HL-60 (cell line): ENCODE data around the gene NXPH4.
A peak's percentile ranks its signal among the peaks of the same experiment; 100 is the strongest.

Experiments used
- DNase-seq, 2 experiments: peaks; one replicate each; pipeline ENCODE4 v3.0.0-alpha.2; 2010 to 2020; ENCODE audit warnings: low read depth in 1 of 2, low spot score in 1 of 2
- H3K27ac ChIP-seq: fragments of 250-450 bp; sonication (Bioruptor Pico); replicated peaks from 2 replicates; pipeline ENCODE4 v1.5.1; 2020; ENCODE audit warnings: mild to moderate bottlenecking, moderate library complexity
- H3K27me3 ChIP-seq: fragments of 250-450 bp; sonication (Bioruptor Pico); 2 replicates; pipeline ENCODE4 v1.5.1; 2021; ENCODE audit warnings: mild to moderate bottlenecking, moderate library complexity; ENCODE audit not compliant: insufficient read depth, poor library complexity, severe bottlenecking
- H3K4me3 ChIP-seq: replicated peaks from 2 replicates; pipeline ENCODE4 v1.5.1; 2011; ENCODE audit warnings: mild to moderate bottlenecking, control low read depth, low read length; ENCODE audit not compliant: insufficient read depth
- CTCF ChIP-seq: IDR thresholded peaks from one replicate; pipeline ENCODE4 v1.5.1; 2011; ENCODE audit warnings: low read length, control low read depth, inconsistent platforms; ENCODE audit not compliant: insufficient read depth
- GABPA ChIP-seq: IDR thresholded peaks from 2 replicates; pipeline ENCODE4 v1.6.1; 2012; ENCODE audit warnings: low read depth
- POLR2AphosphoS5 ChIP-seq: IDR thresholded peaks from 2 replicates; pipeline ENCODE4 v1.6.1; 2012; ENCODE audit warnings: low read depth
- REST ChIP-seq: IDR thresholded peaks from 2 replicates; pipeline ENCODE4 v1.6.1; 2012; ENCODE audit warnings: low read depth; ENCODE audit not compliant: insufficient replicate concordance
- SPI1 ChIP-seq: IDR thresholded peaks from 2 replicates; pipeline ENCODE4 v1.6.1; 2012; ENCODE audit warnings: low read depth, mild to moderate bottlenecking, borderline replicate concordance

NXPH4 gene

GRCh38 chr12:57195186-57195585 is 21.4 kb upstream of the NXPH4 start:
- peaks cover 14% of the 10 kb centered on the region for H3K27me3 ChIP-seq

GRCh38 chr12:57195611-57196371 is 20.8 kb upstream of the NXPH4 start:
- no peak overlapping the region for H3K27ac ChIP-seq
- DNase-seq, result peak in 1 of 2 experiments; percentile 35
- TF ChIP-seq REST, result no peak
- TF ChIP-seq GABPA, result no peak
- no peak for TF ChIP-seq SPI1
- no peak for TF ChIP-seq POLR2AphosphoS5
- no peak for TF ChIP-seq CTCF
- no peak overlapping the region for H3K4me3 ChIP-seq
- H3K27me3 ChIP-seq, result peaks cover 14% of the 10 kb centered on the region

More at GRCh38 chr12:57195186-57195585, 21.4 kb upstream of the NXPH4 start:
- TF ChIP-seq REST, result no peak
- no peak for TF ChIP-seq POLR2AphosphoS5
- no peak for TF ChIP-seq CTCF
- Histone ChIP-seq H3K27ac (no peak overlapping the region), H3K4me3 (no peak overlapping the region)
- DNase-seq, result no peak

- H3K4me3 ChIP-seq, result no peak overlapping the region
- DNase-seq, result no peak
Observed at GRCh38 chr12:57196439-57196838, 20.2 kb upstream of the NXPH4 start.

GRCh38 chr12:57196956-57197355 is 19.6 kb upstream of the NXPH4 start:
- DNase-seq, result no peak
- H3K27me3 ChIP-seq, result peaks cover 14% of the 10 kb centered on the region

More at GRCh38 chr12:57196439-57196838, 20.2 kb upstream of the NXPH4 start:
- no peak overlapping the region for H3K27ac ChIP-seq
- no peak for TF ChIP-seq GABPA
- peaks cover 14% of the 10 kb centered on the region for H3K27me3 ChIP-seq

More at GRCh38 chr12:57196956-57197355, 19.6 kb upstream of the NXPH4 start:
- no peak overlapping the region for H3K4me3 ChIP-seq
- no peak overlapping the region for H3K27ac ChIP-seq
- TF ChIP-seq REST, result no peak
- TF ChIP-seq CTCF, result no peak
- TF ChIP-seq SPI1, result no peak
- TF ChIP-seq POLR2AphosphoS5, result no peak
- no peak for TF ChIP-seq GABPA
